ENCODE data around the gene SDHAF4.

GRCh38 chr6:70574643-70575042, 7.9 kb downstream of the SDHAF4 start:
- TF ChIP-seq CTCF (IDR thresholded peaks at IDR 0.05; ENCODE audit: poor library complexity) (no peak), EZH2 (IDR thresholded peaks at IDR 0.05; ENCODE audit: borderline replicate concordance) (no peak)
